ENCODE data around the gene STX1B.
"Not testable (repeated sequence)": the region's sequence is repeated elsewhere in the genome, so short reads cannot be mapped to it uniquely, and the experiment has no call there.

Gene STX1B

DNA sequence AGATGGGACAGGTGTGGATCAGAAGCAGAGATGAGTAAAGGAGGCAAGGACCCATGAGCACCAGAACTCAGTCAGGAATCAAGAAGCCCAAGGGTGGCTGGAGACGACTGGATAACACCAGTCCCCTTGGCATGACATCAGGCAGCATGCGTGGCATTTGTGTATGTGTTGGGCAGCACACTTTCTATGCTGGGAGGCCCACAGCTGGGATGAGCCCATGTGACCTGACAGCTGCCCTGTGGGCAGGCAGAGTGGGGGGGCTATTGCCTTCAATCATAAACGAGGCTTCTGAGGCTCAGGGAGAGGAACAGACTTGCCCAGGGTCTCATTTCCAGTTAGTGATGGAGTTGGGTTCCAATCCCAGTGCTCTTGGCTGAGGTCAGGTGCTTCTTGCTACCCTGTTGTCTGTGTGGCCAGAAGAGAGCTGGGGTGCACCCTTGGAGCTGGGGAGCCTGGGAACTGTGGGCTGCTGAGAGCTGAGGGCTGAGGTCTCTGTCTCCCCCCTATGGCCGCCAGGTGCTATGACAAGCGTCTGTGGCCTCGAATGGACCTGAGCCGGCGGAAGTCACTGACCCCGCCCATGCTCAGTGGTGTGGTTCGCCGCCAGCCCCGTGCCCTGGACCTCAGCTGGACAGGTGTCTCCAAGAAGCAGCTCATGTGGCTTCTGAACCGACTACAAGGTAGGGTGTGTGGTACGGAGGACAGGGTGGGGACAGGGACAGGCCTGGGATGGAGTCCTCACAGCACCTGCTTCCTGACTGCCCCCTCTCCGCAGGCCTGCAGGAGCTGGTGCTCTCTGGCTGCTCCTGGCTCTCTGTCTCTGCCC lies 68.6 kb downstream of the STX1B start:
- Histone ChIP-seq H3K4me3 (ENCODE audit: insufficient read length, low read depth) (no peak overlapping the region), H3K9ac (ENCODE audit: insufficient read length, low read depth) (peak overlapping the region; percentile 27)

DNA sequence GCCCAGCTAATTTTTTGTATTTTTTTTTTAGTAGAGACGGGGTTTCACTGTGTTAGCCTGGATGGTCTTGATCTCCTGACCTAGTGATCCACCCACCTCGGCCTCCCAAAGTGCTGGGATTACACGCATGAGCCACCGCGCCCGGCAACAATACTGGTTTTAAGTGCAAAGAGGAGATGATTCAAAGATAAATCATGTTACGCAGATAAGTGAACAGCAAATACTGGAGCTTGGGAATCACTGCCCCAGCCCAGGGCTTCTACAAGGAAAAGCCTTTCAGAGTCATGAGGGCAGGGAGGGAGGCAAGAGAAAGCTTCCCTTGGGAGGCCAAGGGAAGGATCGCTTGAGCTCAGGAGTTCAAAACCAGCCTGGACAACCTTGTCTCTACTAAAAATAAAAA lies 70.9 kb downstream of the STX1B start:
- H3K4me3 ChIP-seq (ENCODE audit: insufficient read length, low read depth); H3K9me3 ChIP-seq (ENCODE audit: insufficient read depth, low read length); H3K9ac ChIP-seq (ENCODE audit: insufficient read length, low read depth); DNase-seq (ENCODE audit: low read depth, low spot score); H3K27me3 ChIP-seq (ENCODE audit: insufficient read depth, insufficient read length): not testable (repeated sequence)
- Histone ChIP-seq H3K36me3 (ENCODE audit: insufficient read depth, insufficient read length, low read length) (peaks cover 70% of the 10 kb centered on the region), H3K4me1 (ENCODE audit: insufficient read depth, insufficient read length) (peaks cover 24% of the 10 kb centered on the region)

More for the DNA sequence above, 68.6 kb downstream of the STX1B start:
- Histone ChIP-seq H3K4me1 (ENCODE audit: insufficient read depth, insufficient read length) (peaks cover 22% of the 10 kb centered on the region), H3K9me3 (ENCODE audit: insufficient read depth, low read length) (no peaks in the 10 kb centered on the region), H3K27me3 (ENCODE audit: insufficient read depth, insufficient read length) (no peaks in the 10 kb centered on the region), H3K36me3 (ENCODE audit: insufficient read depth, insufficient read length, low read length) (peaks cover 65% of the 10 kb centered on the region)
- TF ChIP-seq SUZ12 (IDR thresholded peaks at IDR 0.05; ENCODE audit: extremely low read depth, insufficient read depth, insufficient read length) (no peak), YY1 (IDR thresholded peaks at IDR 0.05; ENCODE audit: insufficient read depth, insufficient read length) (no peak), ZNF274 (IDR thresholded peaks at IDR 0.05; ENCODE audit: low read depth, low read length) (no peak)
- DNase-seq (ENCODE audit: low read depth, low spot score) = no peak
